HCT116 (cell line): ENCODE measurements around the gene C1orf159.

ENCODE experiments used
- EGR1 ChIP-seq: IDR thresholded peaks from 2 replicates; pipeline ENCODE4 v1.6.1; 2012; ENCODE audit warnings: low read depth
- POLR2A ChIP-seq: IDR thresholded peaks from 2 replicates; pipeline ENCODE4 v1.7.0; 2011; ENCODE audit warnings: borderline replicate concordance; ENCODE audit not compliant: insufficient read depth, insufficient read length; ENCODE audit errors: extremely low read depth
- POLR2AphosphoS5 ChIP-seq: IDR thresholded peaks from 2 replicates; pipeline ENCODE4 v1.6.1; 2011; ENCODE audit warnings: mild to moderate bottlenecking, low read depth, low read length, moderate library complexity
- SRF ChIP-seq: IDR thresholded peaks from 2 replicates; pipeline ENCODE4 v1.6.1; 2012; ENCODE audit warnings: low read depth
- YY1 ChIP-seq: IDR thresholded peaks from 2 replicates; pipeline ENCODE4 v1.6.1; 2011; ENCODE audit warnings: low read length, low read depth, moderate library complexity, mild to moderate bottlenecking; ENCODE audit not compliant: insufficient replicate concordance; ENCODE audit errors: extremely low read depth
- ZFX ChIP-seq: fragments of 450-650 bp; IDR thresholded peaks from 2 replicates; pipeline ENCODE4 v1.6.1; 2017
- TF ChIP-seq, protein P1 (sequence below), 3 experiments: fragments of 200-600 bp in 1 of 3; sonication (generic) in 1 of 3; IDR thresholded peaks in 2 of 3; conservative IDR thresholded peaks in 1 of 3; 2 replicates each; pipeline ENCODE4 v1.5.1; 2012 to 2017; ENCODE audit warnings: low read depth in 2 of 3, low read length in 2 of 3, antibody characterized with exemption in 1 of 3, borderline replicate concordance in 1 of 3, control low read depth in 1 of 3, mild to moderate bottlenecking in 1 of 3, mixed read lengths in 1 of 3, mixed run types in 1 of 3, moderate library complexity in 1 of 3; ENCODE audit not compliant: insufficient read depth in 1 of 3
- TF ChIP-seq, protein P2 (sequence below): IDR thresholded peaks from 2 replicates; pipeline ENCODE4 v1.6.1; 2012
- TF ChIP-seq, protein P3 (sequence below): IDR thresholded peaks from 2 replicates; pipeline ENCODE4 v1.6.1; 2012; ENCODE audit warnings: low read depth

DNA sequence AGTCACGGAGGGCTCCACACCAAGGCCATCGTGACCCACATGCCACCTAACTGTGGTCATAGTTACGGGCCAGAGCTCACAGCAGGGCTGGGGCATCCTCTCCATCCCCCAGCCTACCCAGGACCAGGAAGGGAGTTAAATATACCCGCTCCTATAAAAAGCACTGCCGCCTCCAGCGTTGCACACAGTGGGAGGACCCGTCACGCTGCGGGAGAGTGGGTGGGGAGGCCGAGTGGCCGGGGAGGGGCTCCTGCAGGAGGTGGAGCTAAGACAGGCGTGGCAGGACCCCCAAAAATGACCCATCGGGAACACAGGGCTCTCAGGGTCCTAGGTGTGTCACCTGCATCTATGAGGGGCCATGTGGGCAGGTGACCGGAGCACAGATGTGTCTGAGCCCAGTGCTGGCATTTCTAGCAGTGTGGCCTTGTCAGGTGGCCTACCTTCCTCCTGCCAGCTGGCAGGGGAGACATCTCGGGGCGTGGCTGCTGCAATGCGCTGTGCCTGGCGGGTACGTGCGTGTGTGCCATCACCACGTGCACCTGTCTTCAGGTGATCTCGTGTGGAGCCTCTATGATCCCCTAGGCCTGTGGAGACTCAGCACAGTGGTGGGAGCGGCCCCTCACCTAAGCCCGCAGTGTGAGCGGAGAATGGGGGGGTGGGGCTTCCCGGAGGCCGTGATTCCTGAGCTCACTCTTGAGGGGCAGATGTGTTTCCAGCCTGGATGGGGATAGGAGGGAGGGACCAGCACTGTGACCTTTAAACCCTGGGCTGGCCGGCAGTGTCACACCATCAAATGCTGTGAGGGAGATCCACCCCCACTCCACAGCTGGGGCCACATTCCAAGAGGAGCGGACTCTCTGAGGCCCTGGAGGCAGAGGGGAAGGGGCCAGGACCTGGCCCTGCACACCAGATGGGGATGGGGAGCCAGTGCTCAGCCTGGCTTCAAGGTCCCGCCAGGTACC is 78.2 kb downstream of the C1orf159 start:
- no peak for TF ChIP-seq POLR2AphosphoS5
- no peak for TF ChIP-seq ZFX
- TF ChIP-seq, protein P1, sequence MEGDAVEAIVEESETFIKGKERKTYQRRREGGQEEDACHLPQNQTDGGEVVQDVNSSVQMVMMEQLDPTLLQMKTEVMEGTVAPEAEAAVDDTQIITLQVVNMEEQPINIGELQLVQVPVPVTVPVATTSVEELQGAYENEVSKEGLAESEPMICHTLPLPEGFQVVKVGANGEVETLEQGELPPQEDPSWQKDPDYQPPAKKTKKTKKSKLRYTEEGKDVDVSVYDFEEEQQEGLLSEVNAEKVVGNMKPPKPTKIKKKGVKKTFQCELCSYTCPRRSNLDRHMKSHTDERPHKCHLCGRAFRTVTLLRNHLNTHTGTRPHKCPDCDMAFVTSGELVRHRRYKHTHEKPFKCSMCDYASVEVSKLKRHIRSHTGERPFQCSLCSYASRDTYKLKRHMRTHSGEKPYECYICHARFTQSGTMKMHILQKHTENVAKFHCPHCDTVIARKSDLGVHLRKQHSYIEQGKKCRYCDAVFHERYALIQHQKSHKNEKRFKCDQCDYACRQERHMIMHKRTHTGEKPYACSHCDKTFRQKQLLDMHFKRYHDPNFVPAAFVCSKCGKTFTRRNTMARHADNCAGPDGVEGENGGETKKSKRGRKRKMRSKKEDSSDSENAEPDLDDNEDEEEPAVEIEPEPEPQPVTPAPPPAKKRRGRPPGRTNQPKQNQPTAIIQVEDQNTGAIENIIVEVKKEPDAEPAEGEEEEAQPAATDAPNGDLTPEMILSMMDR (IDR thresholded peaks at IDR 0.05 in 2 of 3, conservative IDR thresholded peaks at IDR 0.05 in 1 of 3; ENCODE audit: borderline replicate concordance in 1 of 3, insufficient read depth in 1 of 3, low read depth in 2 of 3, low read length in 2 of 3) = no peak
- TF ChIP-seq, protein P2, sequence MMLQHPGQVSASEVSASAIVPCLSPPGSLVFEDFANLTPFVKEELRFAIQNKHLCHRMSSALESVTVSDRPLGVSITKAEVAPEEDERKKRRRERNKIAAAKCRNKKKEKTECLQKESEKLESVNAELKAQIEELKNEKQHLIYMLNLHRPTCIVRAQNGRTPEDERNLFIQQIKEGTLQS = no peak
- no peak for TF ChIP-seq POLR2A
- TF ChIP-seq, protein P3, sequence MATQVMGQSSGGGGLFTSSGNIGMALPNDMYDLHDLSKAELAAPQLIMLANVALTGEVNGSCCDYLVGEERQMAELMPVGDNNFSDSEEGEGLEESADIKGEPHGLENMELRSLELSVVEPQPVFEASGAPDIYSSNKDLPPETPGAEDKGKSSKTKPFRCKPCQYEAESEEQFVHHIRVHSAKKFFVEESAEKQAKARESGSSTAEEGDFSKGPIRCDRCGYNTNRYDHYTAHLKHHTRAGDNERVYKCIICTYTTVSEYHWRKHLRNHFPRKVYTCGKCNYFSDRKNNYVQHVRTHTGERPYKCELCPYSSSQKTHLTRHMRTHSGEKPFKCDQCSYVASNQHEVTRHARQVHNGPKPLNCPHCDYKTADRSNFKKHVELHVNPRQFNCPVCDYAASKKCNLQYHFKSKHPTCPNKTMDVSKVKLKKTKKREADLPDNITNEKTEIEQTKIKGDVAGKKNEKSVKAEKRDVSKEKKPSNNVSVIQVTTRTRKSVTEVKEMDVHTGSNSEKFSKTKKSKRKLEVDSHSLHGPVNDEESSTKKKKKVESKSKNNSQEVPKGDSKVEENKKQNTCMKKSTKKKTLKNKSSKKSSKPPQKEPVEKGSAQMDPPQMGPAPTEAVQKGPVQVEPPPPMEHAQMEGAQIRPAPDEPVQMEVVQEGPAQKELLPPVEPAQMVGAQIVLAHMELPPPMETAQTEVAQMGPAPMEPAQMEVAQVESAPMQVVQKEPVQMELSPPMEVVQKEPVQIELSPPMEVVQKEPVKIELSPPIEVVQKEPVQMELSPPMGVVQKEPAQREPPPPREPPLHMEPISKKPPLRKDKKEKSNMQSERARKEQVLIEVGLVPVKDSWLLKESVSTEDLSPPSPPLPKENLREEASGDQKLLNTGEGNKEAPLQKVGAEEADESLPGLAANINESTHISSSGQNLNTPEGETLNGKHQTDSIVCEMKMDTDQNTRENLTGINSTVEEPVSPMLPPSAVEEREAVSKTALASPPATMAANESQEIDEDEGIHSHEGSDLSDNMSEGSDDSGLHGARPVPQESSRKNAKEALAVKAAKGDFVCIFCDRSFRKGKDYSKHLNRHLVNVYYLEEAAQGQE = no peak
- TF ChIP-seq YY1 = no peak
- no peak for TF ChIP-seq SRF
- no peak for TF ChIP-seq EGR1
